GM21447 (cell line): ENCODE measurements around the gene TTC7B.

Source experiments
- ATAC-seq: cut with Tn5 transposase; IDR thresholded peaks from one replicate; pipeline ENCODE4 v1.9.1; 2021; ENCODE audit not compliant: unreplicated experiment

TTC7B gene

DNA sequence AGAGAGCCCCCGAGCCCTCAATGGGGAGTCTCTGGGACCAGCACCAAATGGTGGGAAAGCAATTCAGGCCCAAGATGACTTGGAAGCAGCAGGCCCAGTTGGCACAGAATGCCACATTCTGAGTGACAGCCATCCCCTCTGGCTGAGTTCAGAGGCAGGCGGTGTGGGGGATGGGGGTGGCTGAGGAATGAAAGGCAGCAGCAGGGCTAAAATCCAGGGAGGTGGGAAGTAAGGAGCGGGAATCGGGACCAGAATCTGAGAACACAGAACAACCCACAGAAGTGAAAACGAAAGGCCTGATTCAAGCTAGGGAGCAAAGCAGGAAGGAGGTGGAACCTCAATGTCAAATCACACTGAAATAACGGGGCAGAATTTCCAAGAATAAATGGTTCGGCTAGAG lies 248.2 kb downstream of the TTC7B start:
- ATAC-seq: no peak

DNA sequence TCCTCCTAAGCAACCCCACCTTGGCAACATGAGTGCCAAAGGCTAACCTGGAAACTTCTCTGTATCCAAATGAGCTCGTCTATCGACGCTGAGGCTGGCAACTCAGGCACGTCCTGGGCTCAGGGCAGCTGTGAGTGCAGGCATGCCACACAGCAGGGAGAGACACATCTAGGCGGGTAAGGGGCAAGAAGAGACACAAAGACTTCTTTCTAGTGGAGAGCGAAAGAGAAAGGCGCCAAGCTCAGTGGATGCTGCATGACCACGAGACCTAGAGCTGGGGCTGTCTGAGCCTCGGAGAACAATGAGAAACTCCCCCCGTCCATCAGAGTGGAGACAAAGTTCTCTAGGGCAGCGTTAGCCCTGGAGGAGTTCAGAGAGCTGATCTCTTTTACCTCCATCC lies 249.0 kb downstream of the TTC7B start:
- ATAC-seq: no peak

DNA sequence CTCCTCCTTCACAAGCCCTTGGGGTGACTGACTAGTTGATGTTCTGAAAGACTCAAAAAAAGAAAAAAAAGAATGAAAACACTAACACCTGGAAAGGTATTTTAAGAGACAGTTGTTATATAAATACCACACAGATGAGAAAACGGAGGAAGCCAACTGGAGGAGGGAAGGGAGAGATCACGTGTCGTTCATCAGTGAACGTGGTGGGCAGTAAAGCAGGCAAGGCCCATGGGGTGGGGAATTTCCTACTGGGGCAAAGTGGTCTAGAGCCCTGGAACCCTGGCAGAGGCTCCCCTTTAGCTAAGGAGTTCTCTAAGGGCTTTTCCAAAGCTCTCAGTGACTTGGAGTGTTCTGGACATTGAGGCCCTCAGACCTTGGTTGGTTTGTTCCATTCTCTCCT lies 249.7 kb downstream of the TTC7B start:
- no peak for ATAC-seq

DNA sequence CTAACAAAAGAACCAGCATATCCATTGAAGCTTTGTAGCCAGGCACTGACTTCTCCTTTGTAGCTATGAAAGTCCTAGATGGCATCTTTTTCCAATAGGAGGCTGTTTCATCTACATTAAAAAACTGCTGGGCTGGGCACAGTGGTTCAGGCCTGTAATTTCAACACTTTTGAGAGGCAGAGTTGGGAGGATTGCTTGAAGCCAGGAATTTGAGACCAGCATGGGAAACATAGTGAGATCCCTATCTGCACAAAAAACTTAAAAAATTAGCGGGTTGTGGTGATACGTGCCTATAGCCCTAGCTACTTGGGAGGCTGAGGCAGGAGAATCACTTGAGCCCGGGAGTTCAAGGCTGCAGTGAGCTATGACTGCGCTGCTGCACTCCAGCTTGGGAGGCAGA lies 251.7 kb downstream of the TTC7B start:
- ATAC-seq: no peak

DNA sequence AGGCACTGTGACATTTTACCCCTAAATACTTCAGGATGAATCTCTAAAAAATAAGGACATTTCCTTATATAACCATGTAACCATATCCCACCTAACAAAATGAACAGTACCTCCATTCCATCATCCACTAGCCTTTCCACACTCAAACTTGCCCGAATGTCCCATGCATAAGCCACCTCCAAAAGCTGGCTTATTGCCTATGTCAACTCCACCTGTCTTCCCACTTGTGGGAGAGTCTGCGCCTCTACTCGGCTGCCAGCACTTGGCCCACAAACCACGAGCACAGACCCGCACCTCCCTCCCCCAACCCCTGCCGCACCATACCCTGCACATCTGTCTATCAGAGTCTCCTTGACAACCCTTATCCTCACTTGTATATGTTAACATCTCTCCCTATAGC lies 253.6 kb downstream of the TTC7B start:
- no peak for ATAC-seq

DNA sequence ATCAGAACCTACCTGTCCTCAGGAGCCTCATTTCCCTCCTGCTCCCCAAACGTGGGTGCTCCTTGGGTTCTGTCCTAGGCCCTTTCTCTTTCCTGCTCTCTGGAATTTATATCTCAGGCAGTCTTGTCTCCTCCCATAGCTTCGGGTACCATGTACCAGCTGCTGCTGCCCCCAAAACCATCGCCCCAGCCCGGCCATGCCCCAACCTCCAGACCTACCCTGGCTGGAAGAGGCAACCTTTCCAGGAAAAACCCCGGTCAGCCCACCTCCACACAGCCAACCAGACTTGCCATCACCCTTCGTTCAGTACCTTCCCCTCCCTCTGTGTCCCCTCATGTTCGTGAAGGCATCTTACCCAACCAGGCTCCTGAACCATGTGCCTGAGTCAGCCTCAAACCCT lies 254.3 kb downstream of the TTC7B start:
- ATAC-seq: no peak

DNA sequence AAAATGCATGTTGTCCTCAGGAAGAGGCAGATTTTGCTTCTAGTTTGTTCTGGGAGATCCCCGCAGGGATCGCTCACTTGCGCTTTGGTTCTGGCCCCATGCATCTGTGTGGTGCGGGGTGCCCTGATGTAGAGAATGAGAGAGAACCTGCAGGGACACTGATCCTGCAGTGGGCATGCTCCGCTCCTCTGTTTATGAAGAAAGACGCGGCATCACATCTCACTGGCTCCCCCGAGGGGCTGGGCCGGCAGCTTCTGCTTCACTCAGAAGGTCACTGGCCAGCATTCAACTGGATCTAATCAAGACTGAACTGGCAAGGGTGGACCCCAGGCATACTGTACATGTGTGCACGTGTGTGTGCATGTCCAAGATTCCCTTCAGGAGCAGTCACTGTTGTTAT lies 255.2 kb downstream of the TTC7B start:
- ATAC-seq: no peak

DNA sequence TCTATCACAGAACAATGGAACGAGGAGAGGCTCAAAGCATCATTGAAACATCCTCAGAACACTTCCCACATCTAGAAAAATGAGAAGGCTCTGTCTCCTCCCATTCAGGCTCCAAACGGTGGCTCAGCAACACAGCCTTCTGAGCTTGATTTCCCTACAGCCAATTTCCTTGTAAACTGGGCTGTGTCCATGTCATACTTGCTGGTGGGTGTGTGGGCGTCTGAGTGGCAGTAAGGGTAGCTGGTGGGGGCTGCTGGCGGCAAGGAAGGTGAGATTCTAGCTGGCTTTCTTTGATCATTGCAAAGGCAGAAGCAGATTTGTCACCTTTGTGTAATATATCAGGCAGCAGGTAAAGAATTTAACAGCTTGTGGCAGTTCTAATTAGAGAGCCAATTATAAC lies 255.7 kb downstream of the TTC7B start:
- ATAC-seq: no peak

DNA sequence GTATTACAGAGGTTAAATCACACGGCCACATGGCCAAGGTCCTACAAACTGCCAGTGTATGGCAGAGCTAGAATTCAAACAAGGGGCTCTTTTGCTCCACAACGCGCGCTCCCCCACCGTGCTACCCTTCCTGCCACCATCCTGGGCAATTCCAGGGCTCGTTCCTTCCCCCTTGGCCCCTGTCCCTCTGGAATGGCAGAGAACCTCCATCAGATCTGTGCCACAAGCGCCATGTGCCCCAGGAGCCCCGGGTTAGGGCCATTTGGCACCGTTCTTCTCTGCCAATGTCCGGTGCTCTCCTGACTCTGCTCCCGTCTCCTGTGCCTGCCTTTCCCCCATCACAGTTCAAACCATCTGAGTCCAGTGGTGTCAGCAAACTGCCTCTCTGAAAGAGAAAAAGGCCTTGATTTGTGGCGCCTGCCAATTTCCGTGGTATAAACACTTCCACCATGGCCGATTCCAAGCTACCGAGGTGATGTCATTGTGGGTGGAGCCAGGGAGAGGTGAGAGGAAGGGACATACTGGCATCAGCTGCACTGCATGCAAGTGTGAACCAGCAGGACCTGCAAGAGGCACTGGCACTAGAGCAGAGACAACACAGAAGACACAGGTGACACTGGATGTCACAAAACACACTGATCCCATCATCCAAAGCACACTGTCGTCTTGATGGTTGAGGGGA lies 256.3 kb downstream of the TTC7B start:
- no peak for ATAC-seq

DNA sequence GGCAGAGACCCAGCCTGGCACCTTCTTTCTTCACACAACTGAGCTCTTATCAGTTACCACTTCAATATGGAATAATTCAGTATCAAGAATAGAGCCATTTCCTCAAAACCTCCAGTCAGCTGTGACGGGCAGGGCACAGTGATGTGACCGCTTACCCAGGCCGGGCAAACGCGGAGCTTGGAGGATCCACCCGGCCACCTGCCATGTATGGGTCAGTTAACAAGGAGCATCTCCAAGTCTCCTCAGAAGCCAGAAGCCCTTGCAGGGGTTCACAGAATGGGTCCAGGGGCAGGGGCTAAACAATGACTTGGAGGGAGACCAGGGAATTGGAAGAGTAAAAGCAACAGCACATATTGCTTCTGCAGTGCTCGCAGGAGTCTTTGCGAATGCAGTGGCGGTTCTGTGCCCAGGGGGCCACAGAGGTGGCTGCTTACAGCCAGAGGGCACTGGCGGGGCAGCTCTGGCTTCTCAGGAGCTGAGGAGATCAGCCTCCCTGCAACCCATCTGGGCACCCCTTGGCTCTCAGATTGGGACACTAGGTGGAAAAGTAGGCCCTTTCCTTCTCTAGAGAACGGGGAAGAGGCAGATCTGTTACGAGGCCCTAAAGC lies 257.1 kb downstream of the TTC7B start:
- no peak for ATAC-seq

DNA sequence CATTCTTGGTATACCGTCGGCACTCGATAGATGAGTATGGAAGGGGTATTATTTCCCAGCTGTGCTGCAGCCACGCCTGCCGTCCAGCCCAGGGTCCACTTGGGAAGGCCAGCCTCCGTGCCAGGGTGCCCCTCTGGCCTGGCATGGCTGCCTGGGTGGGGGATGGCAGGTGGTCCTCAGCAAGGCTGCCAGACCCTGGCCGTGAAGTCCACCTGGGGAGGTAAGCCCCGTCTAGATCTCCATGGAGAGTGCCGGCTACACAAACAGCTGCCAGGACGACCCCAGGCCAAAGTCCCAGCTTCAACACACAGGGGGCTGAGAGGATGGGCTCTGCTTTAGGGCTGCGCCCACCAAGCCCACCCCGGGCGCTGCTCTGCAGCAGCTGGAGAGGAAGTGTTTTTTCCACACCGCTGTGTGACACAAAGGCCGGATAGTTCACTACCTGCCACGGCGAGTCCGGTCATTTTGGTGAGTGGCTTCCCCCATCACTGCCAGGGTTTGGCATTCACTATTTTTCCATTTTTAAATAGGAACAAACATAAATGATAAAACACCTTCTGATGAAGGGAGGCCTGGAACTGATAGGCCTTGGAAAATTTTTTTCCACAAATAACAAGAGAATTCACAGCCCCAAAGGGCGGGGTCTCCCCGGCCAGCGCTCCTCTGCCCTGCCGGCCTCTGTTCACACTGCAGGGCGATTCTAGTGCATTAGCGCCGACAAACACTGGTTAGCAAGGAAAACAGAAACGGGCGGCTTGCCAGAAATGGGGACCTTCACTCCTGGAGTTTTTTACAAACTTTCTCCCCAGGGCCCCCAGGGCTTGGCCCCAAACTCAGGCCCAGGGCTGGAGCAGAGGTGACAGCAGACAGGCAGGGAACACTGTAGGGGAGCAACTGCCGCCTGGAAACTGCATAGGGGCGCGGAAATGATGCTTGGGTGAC lies 257.9 kb downstream of the TTC7B start:
- no peak for ATAC-seq

DNA sequence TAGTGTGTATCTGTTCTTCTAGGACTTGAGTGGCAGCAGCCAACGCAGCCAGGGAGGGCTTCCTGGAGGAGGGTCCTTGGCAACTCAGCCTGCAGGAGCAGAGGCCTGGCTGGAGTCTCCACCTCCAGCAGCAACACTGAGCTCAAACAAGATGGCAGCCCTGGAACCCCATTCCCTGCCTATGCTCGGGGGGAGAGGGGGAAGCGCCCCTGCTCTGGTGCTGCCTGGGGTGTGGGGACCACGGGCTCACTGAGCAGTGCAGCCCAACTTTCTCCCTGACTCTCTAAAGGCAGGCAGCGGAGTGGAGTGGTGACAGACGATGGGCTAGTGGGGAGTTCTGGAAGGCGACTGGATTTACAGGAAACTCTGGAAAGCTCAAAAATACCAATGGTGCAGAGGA lies 258.7 kb downstream of the TTC7B start:
- no peak for ATAC-seq

DNA sequence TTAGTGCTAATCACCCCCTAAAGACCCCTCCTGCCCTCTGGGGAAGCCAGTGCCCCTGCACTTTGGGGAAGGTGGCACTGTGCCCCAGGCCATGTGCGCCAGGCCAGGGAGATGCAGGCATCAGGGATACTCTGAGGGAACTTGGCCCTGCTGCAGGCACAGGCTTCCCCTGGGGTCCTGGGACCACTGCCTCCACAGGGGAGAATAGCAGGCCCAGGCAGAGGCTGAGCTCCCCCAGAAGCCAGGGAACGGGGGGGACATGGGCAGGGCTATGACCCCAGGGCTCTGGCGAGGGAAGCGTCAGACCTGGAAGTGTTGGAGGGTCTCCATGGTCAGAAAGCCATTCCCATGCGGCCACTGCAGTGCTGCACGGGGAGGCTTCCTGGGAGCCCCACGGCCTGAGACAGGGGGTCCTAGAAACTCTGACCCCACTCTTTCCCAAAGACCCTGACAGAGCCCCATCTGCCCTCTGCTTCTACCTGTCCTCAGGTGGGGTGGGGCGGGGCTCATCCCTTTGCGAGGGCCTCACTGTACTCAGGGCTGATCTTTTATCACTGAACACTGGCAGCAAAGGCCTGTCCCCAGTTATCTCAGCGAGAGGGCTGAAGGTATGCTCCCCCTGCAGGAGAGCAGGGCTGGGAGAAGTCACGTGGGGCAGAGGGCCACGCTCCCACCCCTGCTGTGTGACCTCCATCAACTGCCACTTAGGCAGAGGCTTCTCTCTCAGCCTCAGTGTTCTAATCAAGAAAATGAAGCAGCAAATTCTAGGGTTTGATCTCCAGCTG lies 259.4 kb downstream of the TTC7B start:
- no peak for ATAC-seq

DNA sequence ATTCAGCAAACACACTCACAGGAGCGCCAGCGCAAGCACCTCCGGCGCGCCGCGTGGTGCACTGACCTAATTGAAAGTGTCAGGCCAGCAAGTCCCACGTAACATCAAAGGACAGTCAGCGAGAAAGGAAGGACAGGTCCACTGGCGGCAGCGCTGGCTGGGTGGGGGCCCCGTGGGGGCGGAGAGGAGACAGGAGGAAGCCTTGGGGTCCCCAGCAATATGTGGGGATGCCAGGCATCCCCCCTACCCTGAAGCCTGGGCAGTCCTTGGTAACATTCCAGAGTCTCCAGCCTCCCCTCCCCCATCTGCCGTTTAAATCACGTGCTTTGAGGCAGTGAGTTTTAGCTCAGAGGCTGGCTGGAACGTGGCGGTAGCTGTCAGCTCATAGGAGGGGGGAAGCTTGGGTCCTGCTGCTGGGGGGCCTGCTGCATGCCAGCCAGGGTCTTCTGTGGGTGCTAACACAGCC lies 260.2 kb downstream of the TTC7B start:
- no peak for ATAC-seq

DNA sequence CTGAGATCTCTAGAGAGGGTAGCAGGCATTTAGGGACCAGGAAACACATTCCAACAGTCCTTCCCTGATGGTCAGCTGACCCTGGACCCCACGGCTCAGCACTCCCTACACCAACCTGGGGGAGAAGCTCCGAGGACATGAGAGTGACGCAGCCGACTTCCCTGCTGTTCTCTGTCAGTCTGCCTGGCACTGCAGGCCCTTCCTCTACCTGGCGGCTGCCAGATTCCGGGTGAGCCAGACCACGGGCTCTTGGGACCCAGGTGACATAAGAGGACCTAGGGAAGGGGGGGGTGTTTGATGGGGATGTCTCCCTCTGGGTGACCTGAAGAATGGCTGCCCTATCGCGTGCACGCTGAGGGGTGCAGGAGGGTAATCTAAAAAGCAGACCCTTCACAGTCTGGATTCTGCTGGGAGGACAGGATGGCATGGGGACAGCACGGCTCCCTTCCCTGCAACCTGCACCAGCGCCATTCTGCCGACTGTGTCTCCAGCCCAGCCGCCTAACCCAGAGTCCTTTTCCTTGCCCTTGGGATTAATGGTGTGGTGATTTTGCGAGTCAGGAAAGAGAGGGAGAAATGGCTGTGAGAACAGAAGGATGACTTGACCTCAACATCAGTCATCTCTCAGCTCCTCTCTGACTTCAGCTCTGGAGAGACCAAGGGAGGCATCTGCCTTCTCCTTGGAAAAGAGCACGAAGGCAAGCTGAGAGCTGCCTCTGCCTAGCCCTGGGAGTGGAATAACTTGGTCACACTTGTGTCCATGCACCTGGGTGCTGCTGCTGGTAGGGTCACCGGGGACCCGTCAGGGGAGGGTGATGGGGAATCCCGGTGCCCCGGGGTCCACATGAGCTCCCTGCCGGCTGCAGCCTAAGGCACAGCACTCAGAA lies 260.9 kb downstream of the TTC7B start:
- no peak for ATAC-seq

DNA sequence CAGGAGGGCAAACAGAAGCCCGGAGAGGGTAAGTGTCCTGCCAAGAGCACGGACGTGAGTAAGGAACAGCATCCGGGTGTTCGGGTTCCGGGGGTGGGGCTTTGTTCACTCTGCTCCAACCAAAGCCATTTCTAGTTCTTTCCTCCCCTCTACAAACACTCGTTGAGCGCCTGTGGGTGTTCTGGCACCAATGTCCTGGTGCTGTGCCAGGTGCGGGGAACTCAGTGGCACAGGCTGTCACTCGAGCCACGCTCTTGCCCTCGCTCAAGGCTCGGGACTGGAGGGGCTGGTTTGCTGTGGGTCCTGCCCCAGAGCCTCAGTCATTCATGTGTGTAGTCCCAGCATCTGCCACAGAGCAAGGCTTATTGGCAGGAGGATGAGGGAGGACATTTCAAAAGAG lies 261.9 kb downstream of the TTC7B start:
- no peak for ATAC-seq

DNA sequence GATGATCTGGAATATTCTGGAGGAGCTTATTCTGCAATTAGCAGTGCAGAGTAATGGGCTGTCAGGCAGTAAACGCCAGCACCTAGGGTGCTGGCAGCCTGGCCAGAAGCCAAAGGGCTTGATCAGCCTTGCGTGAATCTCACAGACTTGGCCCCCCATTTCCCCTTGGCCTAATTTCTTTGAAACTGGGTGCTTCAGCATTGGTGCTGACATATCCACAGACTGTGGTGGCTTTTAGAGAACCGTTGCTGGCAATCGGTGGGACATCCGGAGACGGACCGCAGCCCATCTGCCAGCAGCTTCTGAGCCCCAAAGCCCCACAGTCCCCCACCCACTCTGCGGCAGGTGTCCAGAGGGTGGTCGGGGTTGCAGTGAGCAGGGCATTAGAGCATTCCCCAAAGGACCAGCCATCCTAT lies 262.3 kb downstream of the TTC7B start:
- no peak for ATAC-seq

DNA sequence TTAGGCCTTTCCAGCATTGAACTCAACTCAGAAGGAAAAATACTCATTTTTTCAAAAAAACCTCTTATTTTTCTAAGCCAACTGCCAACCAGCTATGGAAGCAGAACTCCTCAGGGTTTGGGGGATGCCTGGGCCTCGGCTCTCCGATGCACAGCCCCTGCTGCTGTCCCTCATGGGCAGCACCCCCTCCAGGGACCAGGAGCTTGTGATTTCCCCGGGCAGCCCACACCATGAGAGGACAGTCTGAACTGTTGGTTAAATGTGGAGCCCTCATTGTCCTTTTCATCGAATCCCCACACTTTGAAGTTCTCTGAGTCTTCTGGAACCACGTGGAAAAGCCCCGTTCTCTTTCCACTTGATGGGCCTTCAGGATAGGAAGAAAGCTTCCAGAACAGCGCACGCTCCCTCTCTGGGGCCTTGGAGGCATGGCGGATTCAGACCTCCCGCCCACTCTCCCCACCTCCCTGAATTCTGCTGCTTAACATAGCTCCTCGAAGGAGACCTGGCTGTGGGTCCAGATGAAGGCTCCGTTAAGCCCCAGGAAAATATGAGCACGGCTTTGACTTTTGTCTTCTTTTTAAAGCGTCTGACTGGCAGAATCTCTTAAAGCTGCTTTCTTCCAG lies 262.8 kb downstream of the TTC7B start:
- ATAC-seq: no peak

DNA sequence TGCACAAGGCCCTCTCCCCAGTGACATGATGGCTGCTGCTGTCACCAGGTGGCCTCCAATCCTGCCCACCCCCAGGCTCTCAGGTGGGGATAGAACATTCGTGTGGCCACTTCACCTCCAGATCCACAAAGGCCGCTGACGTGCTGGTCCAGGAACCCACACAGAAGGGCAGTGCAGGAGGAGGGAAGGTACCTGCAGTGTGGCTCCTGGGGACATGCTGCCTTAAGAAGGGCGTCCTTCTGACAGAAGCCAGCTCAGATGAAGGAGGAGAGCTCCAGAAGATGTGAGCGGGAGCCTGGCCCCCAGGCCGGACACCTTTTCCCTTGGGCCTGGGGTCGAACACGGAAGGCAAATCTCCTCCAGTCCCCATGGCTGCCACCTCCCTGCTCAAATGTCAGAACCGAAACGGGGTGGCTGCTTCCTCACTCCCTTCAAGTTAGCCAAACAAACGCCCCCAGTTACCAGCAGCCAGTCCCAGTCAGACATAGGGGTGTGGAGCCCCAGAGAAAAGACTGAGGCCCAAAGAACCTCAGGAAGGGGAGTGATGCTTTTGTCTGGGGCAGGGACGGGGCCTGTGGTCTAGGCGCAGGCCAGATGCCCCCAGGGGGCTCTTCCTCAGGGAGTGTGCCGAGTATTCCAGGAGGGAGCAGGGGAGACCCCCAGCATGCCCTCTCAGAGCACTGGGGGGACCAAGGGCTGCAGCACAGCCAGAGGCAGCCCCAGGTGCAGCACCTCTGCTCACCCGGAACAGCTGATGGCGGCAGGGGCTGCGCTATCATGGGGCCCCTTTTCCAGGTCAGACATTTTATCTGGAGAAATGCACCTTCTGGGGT lies 263.5 kb downstream of the TTC7B start:
- ATAC-seq: no peak
